ENCODE measurements around the gene INSYN2A. TPM values are rescaled to one million over a fixed set of nuclear protein-coding genes. Genes with fewer than 3 reads are reported as not detected.

INSYN2A gene
- total and polyA plus RNA-seq, 9 of the 15 experiments (the other 6 are each of a cell fraction or from before 2014, with no cell fraction given), result not detected

- no peaks in the 10 kb centered on the region for H3K4me1 ChIP-seq (replicated peaks in 1 of 2; ENCODE audit: control insufficient read depth in 2 of 2, insufficient read depth in 2 of 2, low read length in 2 of 2)
- intact Hi-C loops (cut with micrococcal nuclease) (no loop called here), in situ Hi-C loops (cut with MboI) (no loop called here)
- no peaks in the 10 kb centered on the region for H3K79me2 ChIP-seq (ENCODE audit: control insufficient read depth, insufficient read depth, low read length)
- no peak overlapping the region for H3K4me3 ChIP-seq
- H2AFZ ChIP-seq (ENCODE audit: low read depth, low read length), result no peak overlapping the region
- ATAC-seq (no peak), FAIRE-seq (no peak), DNase-seq (ENCODE audit: extremely low read depth in 1 of 4, low spot score in 3 of 4) (no peak)
- no peaks in the 10 kb centered on the region for H3K27me3 ChIP-seq (ENCODE audit: control insufficient read depth in 2 of 2, insufficient read depth in 2 of 2, low read length in 2 of 2)
- no peaks in the 10 kb centered on the region for H3K9me1 ChIP-seq (ENCODE audit: control insufficient read depth, insufficient read depth, low read length)
- no TSS peak for BruUV-seq (replicated peaks)
- H3K9ac ChIP-seq (ENCODE audit: insufficient read depth in 1 of 2, low read depth in 2 of 2, low read length in 2 of 2), result no peak overlapping the region
- 0% methylated on average over 1 of the region's 2 CpGs for WGBS (ENCODE audit: insufficient coverage, low coverage, missing lambda C conversion rate)
- POLR2A ChIA-PET, result no interaction called here
- no peaks in the 10 kb centered on the region for H3K36me3 ChIP-seq (ENCODE audit: control insufficient read depth, insufficient read depth, low read length)
- H4K20me1 ChIP-seq (replicated peaks; ENCODE audit: control insufficient read depth, insufficient read depth, low read length), result no peaks in the 10 kb centered on the region
- TF ChIP-seq ADNP (tag; IDR thresholded peaks at IDR 0.05) (no peak), ZFP36 (IDR thresholded peaks at IDR 0.05; ENCODE audit: low read depth, low read length, partially characterized antibody) (no peak), RFX1 (IDR thresholded peaks at IDR 0.05) (no peak)
- H3K9me3 ChIP-seq (replicated peaks; ENCODE audit: control insufficient read depth, insufficient read depth, low read depth, low read length), result no peaks in the 10 kb centered on the region
- H3K4me2 ChIP-seq (ENCODE audit: insufficient read depth, low read length), result no peak overlapping the region
- CTCF ChIA-PET (ENCODE audit: low intra/inter-chr PET ratio), result no interaction called here
- H3K27ac ChIP-seq (ENCODE audit: extremely low read depth, low read depth, low read length), result no peak overlapping the region
Measured at GRCh38 chr10:127198721-127199120, 2.3 kb upstream of the INSYN2A start.

GRCh38 chr10:127198307-127198706, 1.9 kb upstream of the INSYN2A start:
- no peak for FAIRE-seq
- in situ Hi-C loops (cut with MboI), result no loop called here
- TF ChIP-seq GTF2A2 (tag; IDR thresholded peaks at IDR 0.05), result no peak
- no peak for TF ChIP-seq ATF4 (CRISPR knock-in tag; IDR thresholded peaks at IDR 0.05)
- no peak for TF ChIP-seq HINFP (tag; conservative IDR thresholded peaks at IDR 0.05; ENCODE audit: low read depth)
- no peak for TF ChIP-seq HOXB6 (CRISPR knock-in tag; IDR thresholded peaks at IDR 0.05; ENCODE audit: borderline replicate concordance)
- no peak for TF ChIP-seq IFI16 (CRISPR knock-in tag; IDR thresholded peaks at IDR 0.05)
- TF ChIP-seq TSC22D4 (tag; IDR thresholded peaks at IDR 0.05), result no peak
- TF ChIP-seq ARID1B (IDR thresholded peaks at IDR 0.05), result no peak
- no peak for TF ChIP-seq KAT7 (CRISPR knock-in tag; IDR thresholded peaks at IDR 0.05; ENCODE audit: borderline replicate concordance)
- no peak for TF ChIP-seq ZNF583 (CRISPR knock-in tag; IDR thresholded peaks at IDR 0.05)
- TF ChIP-seq CBFB (CRISPR knock-in tag; IDR thresholded peaks at IDR 0.05), result no peak
- TF ChIP-seq STAT5A (IDR thresholded peaks at IDR 0.05; ENCODE audit: borderline replicate concordance, low read length), result no peak
- no peak for TF ChIP-seq HMBOX1 (IDR thresholded peaks at IDR 0.05)

More at GRCh38 chr10:127198307-127198706, 1.9 kb upstream of the INSYN2A start:
- intact Hi-C loops (cut with micrococcal nuclease), result no loop called here
- no peak for ATAC-seq
- no peaks in the 10 kb centered on the region for H3K9me3 ChIP-seq (replicated peaks; ENCODE audit: control insufficient read depth, insufficient read depth, low read depth, low read length)
- ChIA-PET POLR2A (no interaction called here), CTCF (ENCODE audit: low intra/inter-chr PET ratio) (no interaction called here)
- H3K4me1 ChIP-seq (replicated peaks in 1 of 2; ENCODE audit: control insufficient read depth in 2 of 2, insufficient read depth in 2 of 2, low read length in 2 of 2), result no peaks in the 10 kb centered on the region
- H3K79me2 ChIP-seq (ENCODE audit: control insufficient read depth, insufficient read depth, low read length), result no peaks in the 10 kb centered on the region
- H2AFZ ChIP-seq (ENCODE audit: low read depth, low read length), result no peak overlapping the region
- DNase-seq (ENCODE audit: extremely low read depth in 1 of 4, low spot score in 3 of 4), result no peak
- no TSS peak for BruUV-seq (replicated peaks)
- no peak overlapping the region for H3K4me3 ChIP-seq
- H3K27ac ChIP-seq (ENCODE audit: extremely low read depth, low read depth, low read length), result no peak overlapping the region
- WGBS (ENCODE audit: insufficient coverage, low coverage, missing lambda C conversion rate), result 0% methylated on average over 5 of the region's 5 CpGs
- H3K36me3 ChIP-seq (ENCODE audit: control insufficient read depth, insufficient read depth, low read length), result no peaks in the 10 kb centered on the region
- no peak overlapping the region for H3K9ac ChIP-seq (ENCODE audit: insufficient read depth in 1 of 2, low read depth in 2 of 2, low read length in 2 of 2)
- H3K27me3 ChIP-seq (ENCODE audit: control insufficient read depth in 2 of 2, insufficient read depth in 2 of 2, low read length in 2 of 2), result no peaks in the 10 kb centered on the region
- H3K4me2 ChIP-seq (ENCODE audit: insufficient read depth, low read length), result no peak overlapping the region
- no peaks in the 10 kb centered on the region for H4K20me1 ChIP-seq (replicated peaks; ENCODE audit: control insufficient read depth, insufficient read depth, low read length)
- H3K9me1 ChIP-seq (ENCODE audit: control insufficient read depth, insufficient read depth, low read length), result no peaks in the 10 kb centered on the region
